GM12878 (cell line): Measurements from ENCODE around the gene PTPRN2. TPM values are rescaled to one million over a fixed set of nuclear protein-coding genes. Genes with fewer than 3 reads are reported as not detected.

Source experiments
- ATAC-seq: fragments of 200-7000 bp; cut with Tn5 transposase; 3 replicates; pipeline ENCODE4 v1.9.1; 2020; ENCODE audit warnings: mild to moderate bottlenecking, moderate library complexity
- BruUV-seq: library from RNA; stranded (reverse); fragments of 400-500 nt; replicated peaks from 2 replicates; lab custom pipeline; 2021; lab: Mats Ljungman, UMichigan
- CTCF ChIA-PET: fragments of 300-600 bp; sonication (Branson Sonifier 250); formaldehyde crosslinking; extraction: SDS; loops from one replicate; lab custom pipeline; 2021; ENCODE audit warnings: inconsistent platforms; lab: Yijun Ruan, JAX
- POLR2A ChIA-PET: fragments of 350-600 bp; formaldehyde crosslinking; extraction: SDS; loops from one replicate; lab custom pipeline; 2021; ENCODE audit warnings: inconsistent platforms; lab: Charles Lee
- RAD21 ChIA-PET: fragments of 300-600 bp; sonication (Branson Sonifier 250); formaldehyde crosslinking; loops from one replicate; lab custom pipeline; 2023; ENCODE audit warnings: antibody characterized with exemption; ENCODE audit not compliant: unreplicated experiment; lab: Charles Lee
- SMC1A ChIA-PET: fragments of 300-600 bp; sonication (Branson Sonifier 250); formaldehyde crosslinking; loops from one replicate; lab custom pipeline; 2023; ENCODE audit not compliant: unreplicated experiment, uncharacterized antibody; lab: Charles Lee
- DNase-seq: peaks from one replicate; pipeline ENCODE4 v3.0.0-alpha.2; 2011; ENCODE audit warnings: low read depth, low spot score
- FAIRE-seq: peaks from 3 replicates; lab custom pipeline; 2011; peaks lifted over from hg19 to GRCh38; lab: Jason Lieb, UNC
- H2AFZ ChIP-seq: 2 replicates; pipeline ENCODE4 v1.6.0; 2011; ENCODE audit warnings: low read depth, low read length, control low read depth; ENCODE audit not compliant: control insufficient read depth
- H3K27ac ChIP-seq: 2 replicates; pipeline ENCODE4 v1.5.1; 2011; ENCODE audit warnings: control low read depth; ENCODE audit not compliant: control insufficient read depth, insufficient read depth
- H3K27me3 ChIP-seq, 2 experiments: replicated peaks in 1 of 2; 2 replicates each; pipeline versions ENCODE4 v1.6.0 to v1.6.1; 2011; ENCODE audit warnings: low read length in 1 of 2; ENCODE audit not compliant: control insufficient read depth in 2 of 2, insufficient read depth in 2 of 2
- H3K36me3 ChIP-seq, 2 experiments: 2 replicates each; pipeline ENCODE4 v1.5.1; 2011; ENCODE audit warnings: low read length in 1 of 2; ENCODE audit not compliant: control insufficient read depth in 2 of 2, insufficient read depth in 2 of 2
- H3K4me1 ChIP-seq: 2 replicates; pipeline ENCODE4 v1.6.1; 2011; ENCODE audit warnings: mild to moderate bottlenecking, low read length, moderate library complexity, mixed read lengths; ENCODE audit not compliant: control insufficient read depth, insufficient read depth
- H3K4me2 ChIP-seq: 2 replicates; pipeline ENCODE4 v1.6.0; 2011; ENCODE audit warnings: control low read depth; ENCODE audit not compliant: control insufficient read depth, insufficient read depth
- H3K4me3 ChIP-seq: fragments of 200-600 bp; sonication (generic); 2 replicates; pipeline ENCODE4 v1.5.1; 2016
- H3K79me2 ChIP-seq: 2 replicates; pipeline ENCODE4 v1.6.0; 2011; ENCODE audit warnings: low read length; ENCODE audit not compliant: control insufficient read depth, insufficient read depth
- H3K9ac ChIP-seq: 2 replicates; pipeline ENCODE4 v1.8.0; 2011; ENCODE audit warnings: low read length, control low read depth, mixed read lengths; ENCODE audit not compliant: control insufficient read depth, insufficient read depth
- H3K9me3 ChIP-seq: replicated peaks from 3 replicates; pipeline ENCODE4 v1.5.1; 2011; ENCODE audit warnings: mild to moderate bottlenecking, low read length; ENCODE audit not compliant: control insufficient read depth, insufficient read depth
- H4K20me1 ChIP-seq: 2 replicates; pipeline ENCODE4 v1.6.0; 2011; ENCODE audit not compliant: control insufficient read depth, insufficient read depth
- CREB1 ChIP-seq: IDR thresholded peaks from 2 replicates; pipeline ENCODE4 v1.6.1; 2012; ENCODE audit warnings: low read depth, mild to moderate bottlenecking, inconsistent platforms
- GABPA ChIP-seq: IDR thresholded peaks from 2 replicates; pipeline ENCODE4 v1.6.1; 2014; ENCODE audit warnings: antibody characterized with exemption, low read depth, mild to moderate bottlenecking, inconsistent platforms
- IKZF2 ChIP-seq, 2 experiments: fragments of 450-650 bp; IDR thresholded peaks; 2 replicates each; pipeline ENCODE4 v1.6.1; 2017; ENCODE audit warnings: mild to moderate bottlenecking in 2 of 2, moderate library complexity in 2 of 2
- MAX ChIP-seq: IDR thresholded peaks from 2 replicates; pipeline ENCODE4 v1.6.1; 2012; ENCODE audit warnings: low read depth, low read length, improper control_type of control experiment
- NBN ChIP-seq: fragments of 450-650 bp; IDR thresholded peaks from 2 replicates; pipeline ENCODE4 v1.6.1; 2016
- NFYB ChIP-seq: IDR thresholded peaks from 2 replicates; pipeline ENCODE4 v1.6.1; 2011; ENCODE audit warnings: low read depth, mild to moderate bottlenecking, low read length, improper control_type of control experiment, moderate library complexity; ENCODE audit not compliant: insufficient read depth
- SMAD5 ChIP-seq: IDR thresholded peaks from 2 replicates; pipeline ENCODE4 v1.6.1; 2016; ENCODE audit warnings: antibody characterized with exemption, low read depth
- ZNF24 ChIP-seq: fragments of 450-650 bp; IDR thresholded peaks from 2 replicates; pipeline ENCODE4 v1.6.1; 2017; ENCODE audit warnings: antibody characterized with exemption, mild to moderate bottlenecking
- ZNF622 ChIP-seq: fragments of 450-650 bp; IDR thresholded peaks from 2 replicates; pipeline ENCODE4 v1.6.1; 2017; ENCODE audit warnings: mild to moderate bottlenecking, inconsistent platforms
- WGBS: methylation state at CpG from one replicate; pipeline ENCODE4 v1.1.6; 2016; ENCODE audit warnings: low lambda C conversion rate; ENCODE audit not compliant: insufficient replicate concordance, insufficient coverage; ENCODE audit errors: missing lambda C conversion rate; 5-methylcytosine and 5-hydroxymethylcytosine counted together
- in situ Hi-C: fragments of 300-500 bp; cut with MboI; formaldehyde crosslinking; loops from 9 replicates; pipeline ENCODE4 v1.14.3; 2018; ENCODE audit warnings: mixed read lengths
- intact Hi-C: fragments of 100-400 bp; cut with micrococcal nuclease; formaldehyde crosslinking; loops from one replicate; pipeline ENCODE4 v1.14.2; 2022; ENCODE audit not compliant: unreplicated experiment
- polyA plus RNA-seq, 11 experiments: library from polyadenylated mRNA; depleted of rRNA in 4 of 11; unstranded in 6 of 11; stranded (reverse) in 5 of 11; fragments of >200 nt; fragmentation: Nextera tagmentation in 4 of 11; fragmentation: Illumina TruSeq in 1 of 11; extraction: Ambion mirVana in 4 of 11; extraction: Trizol in 1 of 11; gene quantifications; 1 replicate in 1 of 11; 2 replicates in 10 of 11; pipeline versions ENCODE4 v1.2.1 to v1.2.3, GENCODE V29; 2011 to 2016; ENCODE audit warnings: inconsistent platforms in 2 of 11, missing spikeins in 2 of 11, low read depth in 1 of 11
- total RNA-seq, 4 experiments: library from RNA; depleted of rRNA in 3 of 4; stranded (reverse); fragments of >200 nt in 3 of 4; fragmentation: Illumina TruSeq in 1 of 4; extraction: Trizol in 1 of 4; gene quantifications; 2 replicates each; pipeline versions ENCODE4 v1.2.1 to v1.2.3, GENCODE V29; 2013 to 2021
- TF ChIP-seq, protein P1 (sequence below): fragments of 450-650 bp; IDR thresholded peaks from 2 replicates; pipeline ENCODE4 v1.6.1; 2014; ENCODE audit warnings: mild to moderate bottlenecking
- TF ChIP-seq, protein P2 (sequence below), 3 experiments: IDR thresholded peaks in 2 of 3; conservative IDR thresholded peaks in 1 of 3; 2 replicates each; pipeline ENCODE4 v1.5.1; 2011; ENCODE audit warnings: low read depth in 3 of 3, low read length in 3 of 3, mild to moderate bottlenecking in 3 of 3, control low read depth in 2 of 3, moderate library complexity in 2 of 3, inconsistent platforms in 1 of 3, mixed read lengths in 1 of 3; ENCODE audit not compliant: control insufficient read depth in 2 of 3, insufficient read depth in 1 of 3; ENCODE audit errors: extremely low read depth in 1 of 3

Gene PTPRN2
- total and polyA plus RNA-seq, 10 of the 15 experiments (the other 5 are each of a cell fraction or from before 2014, with no cell fraction given): 5.4 TPM; not detected in 9

- ChIA-PET RAD21 (no interaction called here), CTCF (no interaction called here), SMC1A (no interaction called here), POLR2A (no interaction called here)
- H3K4me3 ChIP-seq: no peak overlapping the region
- H4K20me1 ChIP-seq: no peaks in the 10 kb centered on the region
- no peaks in the 10 kb centered on the region for H3K36me3 ChIP-seq
- no peaks in the 10 kb centered on the region for H3K4me1 ChIP-seq
- H2AFZ ChIP-seq: no peak overlapping the region
- H3K9ac ChIP-seq: no peak overlapping the region
- 52% methylated on average over 16 of the region's 16 CpGs for WGBS
- H3K9me3 ChIP-seq: no peaks in the 10 kb centered on the region
- H3K27ac ChIP-seq: no peak overlapping the region
- DNase-seq (no peak), ATAC-seq (no peak), FAIRE-seq (no peak)
- BruUV-seq: no TSS peak
- H3K4me2 ChIP-seq: no peak overlapping the region
- intact Hi-C loops (no loop called here), in situ Hi-C loops (no loop called here)
- no peaks in the 10 kb centered on the region for H3K27me3 ChIP-seq
- TF ChIP-seq IKZF2 (IDR thresholded peaks at IDR 0.05): no peak
- no peak for TF ChIP-seq ZNF622
- TF ChIP-seq, protein P1, sequence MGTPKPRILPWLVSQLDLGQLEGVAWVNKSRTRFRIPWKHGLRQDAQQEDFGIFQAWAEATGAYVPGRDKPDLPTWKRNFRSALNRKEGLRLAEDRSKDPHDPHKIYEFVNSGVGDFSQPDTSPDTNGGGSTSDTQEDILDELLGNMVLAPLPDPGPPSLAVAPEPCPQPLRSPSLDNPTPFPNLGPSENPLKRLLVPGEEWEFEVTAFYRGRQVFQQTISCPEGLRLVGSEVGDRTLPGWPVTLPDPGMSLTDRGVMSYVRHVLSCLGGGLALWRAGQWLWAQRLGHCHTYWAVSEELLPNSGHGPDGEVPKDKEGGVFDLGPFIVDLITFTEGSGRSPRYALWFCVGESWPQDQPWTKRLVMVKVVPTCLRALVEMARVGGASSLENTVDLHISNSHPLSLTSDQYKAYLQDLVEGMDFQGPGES: no peak
- TF ChIP-seq MAX: no peak
- TF ChIP-seq NBN: no peak
- no peaks in the 10 kb centered on the region for H3K79me2 ChIP-seq
These were observed 957.2 kb downstream of the PTPRN2 start for GRCh38 chr7:157630301-157630853.

GRCh38 chr7:157628456-157628855 is 959.2 kb downstream of the PTPRN2 start:
- no peaks in the 10 kb centered on the region for H3K4me1 ChIP-seq
- no peaks in the 10 kb centered on the region for H4K20me1 ChIP-seq
- H3K27ac ChIP-seq: no peak overlapping the region
- H3K4me2 ChIP-seq: no peak overlapping the region
- DNase-seq (no peak), FAIRE-seq (no peak)
- H2AFZ ChIP-seq: no peak overlapping the region
- ChIA-PET RAD21 (no interaction called here), POLR2A (no interaction called here)
- H3K79me2 ChIP-seq: no peaks in the 10 kb centered on the region
- H3K36me3 ChIP-seq: no peaks in the 10 kb centered on the region
- TF ChIP-seq CREB1: no peak
- TF ChIP-seq, protein P2, sequence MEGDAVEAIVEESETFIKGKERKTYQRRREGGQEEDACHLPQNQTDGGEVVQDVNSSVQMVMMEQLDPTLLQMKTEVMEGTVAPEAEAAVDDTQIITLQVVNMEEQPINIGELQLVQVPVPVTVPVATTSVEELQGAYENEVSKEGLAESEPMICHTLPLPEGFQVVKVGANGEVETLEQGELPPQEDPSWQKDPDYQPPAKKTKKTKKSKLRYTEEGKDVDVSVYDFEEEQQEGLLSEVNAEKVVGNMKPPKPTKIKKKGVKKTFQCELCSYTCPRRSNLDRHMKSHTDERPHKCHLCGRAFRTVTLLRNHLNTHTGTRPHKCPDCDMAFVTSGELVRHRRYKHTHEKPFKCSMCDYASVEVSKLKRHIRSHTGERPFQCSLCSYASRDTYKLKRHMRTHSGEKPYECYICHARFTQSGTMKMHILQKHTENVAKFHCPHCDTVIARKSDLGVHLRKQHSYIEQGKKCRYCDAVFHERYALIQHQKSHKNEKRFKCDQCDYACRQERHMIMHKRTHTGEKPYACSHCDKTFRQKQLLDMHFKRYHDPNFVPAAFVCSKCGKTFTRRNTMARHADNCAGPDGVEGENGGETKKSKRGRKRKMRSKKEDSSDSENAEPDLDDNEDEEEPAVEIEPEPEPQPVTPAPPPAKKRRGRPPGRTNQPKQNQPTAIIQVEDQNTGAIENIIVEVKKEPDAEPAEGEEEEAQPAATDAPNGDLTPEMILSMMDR (IDR thresholded peaks at IDR 0.05 in 2 of 3, conservative IDR thresholded peaks at IDR 0.05 in 1 of 3; ENCODE audit: control insufficient read depth in 2 of 3, extremely low read depth in 1 of 3, insufficient read depth in 1 of 3, low read depth in 3 of 3, low read length in 3 of 3): no peak
- no peak for TF ChIP-seq NFYB
- no peak for TF ChIP-seq SMAD5
- no peak for TF ChIP-seq ZNF24
- no peak for TF ChIP-seq GABPA
- no peak for TF ChIP-seq NBN
- TF ChIP-seq, all 136 proteins: peak for 0
- in situ Hi-C loops: no loop called here
- Histone ChIP-seq H3K27me3 (no peaks in the 10 kb centered on the region), H3K9me3 (no peaks in the 10 kb centered on the region), H3K4me3 (no peak overlapping the region), H3K9ac (no peak overlapping the region)
- no peak for ATAC-seq
- WGBS: 44% methylated on average over 12 of the region's 12 CpGs
- ChIA-PET SMC1A (no interaction called here), CTCF (no interaction called here)
- intact Hi-C loops: no loop called here
- no TSS peak for BruUV-seq
